Naive thymus-derived CD4-positive, alpha-beta T cell (primary cell): Measurements from ENCODE around the gene TMEM94. TPM values are rescaled to one million over a fixed set of nuclear protein-coding genes. Genes with fewer than 3 reads are reported as not detected.

ENCODE experiments used
- ATAC-seq: fragments of 150-1000 bp; cut with Tn5 transposase; 2 replicates; pipeline ENCODE4 v1.10.0; 2021; ENCODE audit warnings: mild to moderate bottlenecking, moderate library complexity
- CTCF ChIA-PET: fragments of 350-600 bp; sonication (Branson Sonifier 250); formaldehyde crosslinking; loops from one replicate; lab custom pipeline; 2021; ENCODE audit warnings: antibody characterized with exemption; lab: Charles Lee
- POLR2A ChIA-PET: fragments of 350-600 bp; sonication (Branson Sonifier 250); formaldehyde crosslinking; loops from one replicate; lab custom pipeline; 2021; ENCODE audit warnings: antibody characterized with exemption, inconsistent platforms; lab: Charles Lee
- DNase-seq, 9 donors: peaks; one replicate each; pipeline versions ENCODE4 v3.0.0 to v3.0.0-alpha.2; 2020 to 2022; ENCODE audit warnings: mixed read lengths in 1 of 9
- H3K27ac ChIP-seq: one replicate; pipeline ENCODE4 v1.7.0; 2013; ENCODE audit warnings: mild to moderate bottlenecking, low read depth, low read length, moderate library complexity
- H3K27me3 ChIP-seq, 2 donors: one replicate each; pipeline ENCODE4 v1.7.0; 2013; ENCODE audit warnings: low read length in 2 of 2, mild to moderate bottlenecking in 2 of 2, moderate library complexity in 2 of 2; ENCODE audit not compliant: control insufficient read depth in 2 of 2, insufficient read depth in 2 of 2
- H3K36me3 ChIP-seq, 3 experiments: 1 replicate in 2 of 3; 2 replicates in 1 of 3; pipeline ENCODE4 v1.7.0; 2013; ENCODE audit warnings: low read length in 3 of 3, mild to moderate bottlenecking in 3 of 3, moderate library complexity in 1 of 3; ENCODE audit not compliant: insufficient read depth in 3 of 3, control insufficient read depth in 2 of 3
- H3K4me1 ChIP-seq, 2 donors: one replicate each; pipeline ENCODE4 v1.7.0; 2013; ENCODE audit warnings: low read length in 2 of 2, mild to moderate bottlenecking in 2 of 2, moderate library complexity in 1 of 2; ENCODE audit not compliant: control insufficient read depth in 2 of 2, insufficient read depth in 2 of 2
- H3K4me3 ChIP-seq: 2 replicates; pipeline ENCODE4 v1.7.0; 2013; ENCODE audit warnings: mild to moderate bottlenecking, low read length
- H3K9me3 ChIP-seq, 3 experiments: 1 replicate in 2 of 3; 2 replicates in 1 of 3; pipeline ENCODE4 v1.7.0; 2013; ENCODE audit warnings: low read length in 3 of 3; ENCODE audit not compliant: control insufficient read depth in 2 of 3
- H3K27ac Mint-ChIP-seq, 9 donors: one replicate each; pipeline ENCODE4 v1.8.0; 2020 to 2022; ENCODE audit warnings: mixed read lengths in 9 of 9, mild to moderate bottlenecking in 8 of 9, moderate library complexity in 5 of 9, inconsistent platforms in 2 of 9
- H3K27me3 Mint-ChIP-seq, 5 donors: one replicate each; pipeline ENCODE4 v1.8.0; 2021 to 2022; ENCODE audit warnings: mixed read lengths in 5 of 5, mild to moderate bottlenecking in 1 of 5
- H3K36me3 Mint-ChIP-seq, 5 donors: one replicate each; pipeline ENCODE4 v1.8.0; 2020 to 2022; ENCODE audit warnings: mixed read lengths in 5 of 5, mild to moderate bottlenecking in 3 of 5, inconsistent platforms in 1 of 5
- H3K4me1 Mint-ChIP-seq, 7 donors: one replicate each; pipeline ENCODE4 v1.8.0; 2020 to 2022; ENCODE audit warnings: mixed read lengths in 7 of 7, mild to moderate bottlenecking in 3 of 7, inconsistent platforms in 1 of 7
- H3K4me3 Mint-ChIP-seq, 10 donors: one replicate each; pipeline ENCODE4 v1.8.0; 2020 to 2022; ENCODE audit warnings: mild to moderate bottlenecking in 10 of 10, mixed read lengths in 10 of 10, moderate library complexity in 6 of 10, inconsistent platforms in 2 of 10
- H3K9me3 Mint-ChIP-seq, 11 donors: one replicate each; pipeline ENCODE4 v1.8.0; 2020 to 2022; ENCODE audit warnings: mixed read lengths in 11 of 11, mild to moderate bottlenecking in 4 of 11, inconsistent platforms in 1 of 11, moderate library complexity in 1 of 11
- intact Hi-C, 2 donors: fragments of 100-400 bp; cut with micrococcal nuclease; formaldehyde crosslinking; loops; one replicate each; pipeline ENCODE4 v1.15.1; 2023
- polyA plus RNA-seq, 2 donors: library from polyadenylated mRNA; unstranded; fragments of 300-500 nt; fragmentation: Illumina TruSeq; gene quantifications; one replicate each; pipeline ENCODE4 v1.2.3, GENCODE V29; 2021
- total RNA-seq, 6 experiments: library from RNA in 5 of 6; stranded (reverse) in 5 of 6; gene quantifications; 1 replicate in 5 of 6; 2 replicates in 1 of 6; pipeline ENCODE4 v1.2.3 and lab custom pipeline; 2021 to 2026

TMEM94 gene
- total and polyA plus RNA-seq, 7 experiments from 2014 or later: 11.7 to 97.2 (median 77.1) TPM

DNA sequence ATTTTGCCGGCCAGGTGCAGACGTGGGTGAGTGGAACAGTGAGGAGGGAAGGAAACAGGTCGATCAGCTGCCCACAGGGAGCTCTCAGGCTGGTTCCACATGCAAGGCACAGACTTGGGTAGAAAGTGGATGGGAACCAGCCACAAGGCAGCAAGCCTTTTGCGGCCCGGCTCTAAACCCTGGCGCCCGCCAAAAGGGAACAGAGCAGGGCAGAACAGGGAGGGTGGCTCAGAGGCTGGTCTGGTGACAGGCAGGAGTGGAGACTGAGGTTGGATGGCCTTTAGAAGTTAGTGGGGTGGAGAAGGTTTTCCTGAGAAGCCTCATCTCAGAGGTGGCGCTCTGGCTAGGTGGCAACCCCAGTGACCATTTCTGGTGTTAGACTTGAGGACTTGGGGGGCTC is 79.4 kb downstream of the TMEM94 start:
- ChIA-PET CTCF (interaction anchor here (0.6 to 1.1 kb wide), 3 partner anchors 12 to 1521 kb away, joined by 3 read pairs; no protein-coding TSS in a partner anchor), POLR2A (interaction anchor here (1.3 to 1.8 kb wide), 3 partner anchors 45 to 79 kb away, joined by 3 to 5 read pairs (median 4); partner anchors contain the start of gene TMEM94)
- intact Hi-C loops: loop anchor here (1.0 kb wide), 2 partner anchors 11 to 18 kb away; partner anchors contain the start of gene LLGL2 (in 1 of the 2)
- no peaks in the 10 kb centered on the region for H3K36me3 ChIP-seq
- H3K36me3 Mint-ChIP-seq: peaks cover 0 to 11% (median 0%) of the 10 kb centered on the region in 5 donors
- peaks cover 17 to 24% of the 10 kb centered on the region in 2 donors for H3K4me1 ChIP-seq
- H3K27ac ChIP-seq: no peak overlapping the region
- ATAC-seq: no peak
- H3K27me3 ChIP-seq: no peaks in the 10 kb centered on the region
- H3K27me3 Mint-ChIP-seq: no peaks in the 10 kb centered on the region
- H3K9me3 ChIP-seq: no peaks in the 10 kb centered on the region
- no peaks in the 10 kb centered on the region for H3K9me3 Mint-ChIP-seq
- DNase-seq: no peak
- H3K4me3 ChIP-seq: peak overlapping the region; percentile 30
- peak overlapping the region in 2 of 10 donors; percentile 14 to 40 for H3K4me3 Mint-ChIP-seq
- H3K27ac Mint-ChIP-seq: peak overlapping the region in 6 of 9 donors; percentile 46 to 90 (median 87)
- H3K4me1 Mint-ChIP-seq: peaks cover 15 to 32% (median 23%) of the 10 kb centered on the region in 7 donors

GRCh38 chr17:75536366-75536765 is 79.9 kb downstream of the TMEM94 start:
- CTCF ChIA-PET: no interaction called here
- no peaks in the 10 kb centered on the region for H3K27me3 ChIP-seq
- H3K27me3 Mint-ChIP-seq: no peaks in the 10 kb centered on the region
- no peak overlapping the region for H3K27ac ChIP-seq
- H3K4me3 ChIP-seq: no peak overlapping the region
- ATAC-seq: no peak
- no peaks in the 10 kb centered on the region for H3K9me3 Mint-ChIP-seq
- H3K4me1 Mint-ChIP-seq: peaks cover 15 to 32% (median 23%) of the 10 kb centered on the region in 7 donors
- no peak overlapping the region for H3K27ac Mint-ChIP-seq
- no peak for DNase-seq
- POLR2A ChIA-PET: no interaction called here
- peaks cover 17 to 24% of the 10 kb centered on the region in 2 donors for H3K4me1 ChIP-seq
- H3K36me3 Mint-ChIP-seq: peaks cover 0 to 11% (median 0%) of the 10 kb centered on the region in 5 donors
- intact Hi-C loops: no loop called here
- no peaks in the 10 kb centered on the region for H3K36me3 ChIP-seq
- H3K4me3 Mint-ChIP-seq: no peak overlapping the region
- no peaks in the 10 kb centered on the region for H3K9me3 ChIP-seq

GRCh38 chr17:75539967-75540729 is 83.7 kb downstream of the TMEM94 start:
- Mint-ChIP-seq H3K4me1 (peaks cover 1 to 15% (median 8%) of the 10 kb centered on the region in 7 donors), H3K36me3 (peaks cover 0 to 18% (median 0%) of the 10 kb centered on the region in 5 donors), H3K27ac (no peak overlapping the region), H3K27me3 (no peaks in the 10 kb centered on the region), H3K4me3 (no peak overlapping the region), H3K9me3 (no peaks in the 10 kb centered on the region)
- CTCF ChIA-PET: no interaction called here
- no peak overlapping the region for H3K4me3 ChIP-seq
- DNase-seq: no peak
- H3K27me3 ChIP-seq: no peaks in the 10 kb centered on the region
- intact Hi-C loops: no loop called here
- POLR2A ChIA-PET: no interaction called here
- H3K9me3 ChIP-seq: no peaks in the 10 kb centered on the region
- ATAC-seq: peak; percentile 18
- no peaks in the 10 kb centered on the region for H3K36me3 ChIP-seq
- H3K27ac ChIP-seq: no peak overlapping the region
- peaks cover 9 to 11% of the 10 kb centered on the region in 2 donors for H3K4me1 ChIP-seq

DNA sequence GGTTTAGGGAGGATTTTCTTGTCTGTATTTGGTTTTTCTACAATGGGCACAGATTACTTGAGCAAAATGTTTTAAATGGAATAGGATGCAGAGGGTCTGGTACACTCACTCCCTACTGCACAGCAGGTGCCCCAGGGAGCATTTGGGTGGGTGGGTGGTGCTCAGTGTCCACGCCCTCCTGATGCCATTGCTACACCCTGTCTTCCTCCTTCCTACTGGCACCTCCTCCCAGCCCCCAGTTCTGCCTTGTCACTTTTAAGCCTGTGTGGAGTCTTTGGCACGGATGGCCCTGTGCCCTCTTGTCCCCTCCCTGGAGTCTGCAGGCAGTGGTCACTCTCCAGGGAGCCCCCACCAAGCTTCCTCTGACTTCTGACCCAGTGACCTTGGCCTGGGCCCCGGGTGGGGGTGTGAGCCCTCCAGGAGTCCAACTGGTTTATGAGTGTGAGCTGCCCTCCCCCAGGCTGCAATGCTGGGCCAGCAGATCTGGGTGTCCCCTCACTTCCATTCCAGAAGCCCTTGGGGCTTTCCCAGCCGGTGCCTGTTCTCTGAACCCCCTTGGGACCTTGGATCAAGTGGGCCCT is 84.6 kb downstream of the TMEM94 start:
- peaks cover under 1 to 2% of the 10 kb centered on the region in 2 donors for H3K4me1 ChIP-seq
- no peak overlapping the region for H3K27ac ChIP-seq
- ATAC-seq: no peak
- H3K9me3 ChIP-seq: no peaks in the 10 kb centered on the region
- H3K4me1 Mint-ChIP-seq: peaks cover 0 to 6% (median 0%) of the 10 kb centered on the region in 7 donors
- peaks cover 0 to 18% (median 0%) of the 10 kb centered on the region in 5 donors for H3K36me3 Mint-ChIP-seq
- no peak overlapping the region for H3K4me3 Mint-ChIP-seq
- intact Hi-C loops: no loop called here
- ChIA-PET POLR2A (no interaction called here), CTCF (no interaction called here)
- H3K36me3 ChIP-seq: no peaks in the 10 kb centered on the region
- H3K4me3 ChIP-seq: no peak overlapping the region
- H3K27me3 ChIP-seq: no peaks in the 10 kb centered on the region
- H3K27ac Mint-ChIP-seq: no peak overlapping the region
- no peaks in the 10 kb centered on the region for H3K27me3 Mint-ChIP-seq
- H3K9me3 Mint-ChIP-seq: no peaks in the 10 kb centered on the region
- no peak for DNase-seq

DNA sequence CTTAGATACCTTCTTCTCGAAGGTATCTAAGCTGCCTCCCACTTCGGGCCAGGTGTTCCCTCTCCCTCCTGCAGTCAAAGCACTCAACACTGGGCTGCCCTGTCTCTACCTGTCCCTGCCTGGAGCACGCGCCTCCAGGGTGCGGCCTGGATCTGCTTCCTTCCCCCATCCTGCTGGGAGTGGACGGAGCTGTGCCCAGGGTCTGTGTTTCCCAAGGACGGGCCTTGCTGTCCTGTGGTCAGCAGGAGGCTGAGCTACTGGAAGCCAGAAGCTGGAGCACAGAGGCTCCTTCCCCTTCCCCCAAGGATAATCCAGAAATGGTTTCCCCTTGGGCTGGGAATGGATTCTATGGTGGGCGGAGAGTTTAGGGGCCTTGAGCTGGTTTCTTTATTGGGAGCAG is 85.8 kb downstream of the TMEM94 start:
- no peaks in the 10 kb centered on the region for H3K4me1 ChIP-seq
- ATAC-seq (no peak), DNase-seq (no peak)
- ChIA-PET CTCF (no interaction called here), POLR2A (interaction anchor here (0.7 kb wide), 1 partner anchor 60 kb away, joined by 3 read pairs; no protein-coding TSS in a partner anchor)
- peaks cover 0 to 22% (median 0%) of the 10 kb centered on the region in 5 donors for H3K36me3 Mint-ChIP-seq
- H3K4me3 Mint-ChIP-seq: no peak overlapping the region
- no peaks in the 10 kb centered on the region for H3K36me3 ChIP-seq
- intact Hi-C loops: no loop called here
- H3K27me3 Mint-ChIP-seq: no peaks in the 10 kb centered on the region
- H3K27ac ChIP-seq: no peak overlapping the region
- no peaks in the 10 kb centered on the region for H3K9me3 ChIP-seq
- no peaks in the 10 kb centered on the region for H3K27me3 ChIP-seq
- peaks cover 0 to 1% (median 0%) of the 10 kb centered on the region in 11 donors for H3K9me3 Mint-ChIP-seq
- peaks cover 0 to 6% (median 0%) of the 10 kb centered on the region in 7 donors for H3K4me1 Mint-ChIP-seq
- H3K27ac Mint-ChIP-seq: no peak overlapping the region
- no peak overlapping the region for H3K4me3 ChIP-seq

- DNase-seq: no peak
- ATAC-seq: no peak
- Mint-ChIP-seq H3K36me3 (peaks cover 0 to 26% (median 0%) of the 10 kb centered on the region in 5 donors), H3K27ac (no peak overlapping the region), H3K27me3 (no peaks in the 10 kb centered on the region), H3K4me3 (no peak overlapping the region), H3K9me3 (peaks cover 0 to 1% (median 0%) of the 10 kb centered on the region in 11 donors), H3K4me1 (peaks cover 0 to 6% (median 0%) of the 10 kb centered on the region in 7 donors)
- no peak overlapping the region for H3K27ac ChIP-seq
- H3K4me1 ChIP-seq: no peaks in the 10 kb centered on the region
- no peaks in the 10 kb centered on the region for H3K9me3 ChIP-seq
- intact Hi-C loops: no loop called here
- no peaks in the 10 kb centered on the region for H3K27me3 ChIP-seq
- no peak overlapping the region for H3K4me3 ChIP-seq
- H3K36me3 ChIP-seq: no peaks in the 10 kb centered on the region
- CTCF ChIA-PET: no interaction called here
- POLR2A ChIA-PET: interaction anchor here (0.7 kb wide), 1 partner anchor 59 kb away, joined by 3 read pairs; no protein-coding TSS in a partner anchor
These were observed 86.4 kb downstream of the TMEM94 start for GRCh38 chr17:75542728-75543336.
